Glutamatergic neuron (in vitro differentiated cells): Measurements from ENCODE around the gene MYO15B. TPM values are rescaled to one million over a fixed set of nuclear protein-coding genes. Genes with fewer than 3 reads are reported as not detected.
"Not testable (repeated sequence)": the region's sequence is repeated elsewhere in the genome, so short reads cannot be mapped to it uniquely, and the experiment has no call there.

ENCODE experiments used
- DNase-seq: peaks from one replicate; pipeline ENCODE4 v3.0.0; 2022
- H3K27ac Mint-ChIP-seq: one replicate; pipeline ENCODE4 v1.8.0; 2020; ENCODE audit warnings: mild to moderate bottlenecking, mixed read lengths, inconsistent platforms; ENCODE audit not compliant: unreplicated experiment
- H3K27me3 Mint-ChIP-seq: one replicate; pipeline ENCODE4 v1.8.0; 2020; ENCODE audit warnings: mild to moderate bottlenecking, moderate library complexity, mixed read lengths, inconsistent platforms; ENCODE audit not compliant: unreplicated experiment
- H3K36me3 Mint-ChIP-seq: one replicate; pipeline ENCODE4 v1.8.0; 2020; ENCODE audit warnings: mild to moderate bottlenecking, mixed read lengths, inconsistent platforms; ENCODE audit not compliant: unreplicated experiment
- H3K4me1 Mint-ChIP-seq: one replicate; pipeline ENCODE4 v1.8.0; 2020; ENCODE audit warnings: mild to moderate bottlenecking, low read depth, mixed read lengths, inconsistent platforms; ENCODE audit not compliant: unreplicated experiment
- H3K4me3 Mint-ChIP-seq: one replicate; pipeline ENCODE4 v1.8.0; 2020; ENCODE audit warnings: mild to moderate bottlenecking, mixed read lengths, inconsistent platforms; ENCODE audit not compliant: unreplicated experiment
- H3K9me3 Mint-ChIP-seq: one replicate; pipeline ENCODE4 v1.8.0; 2020; ENCODE audit warnings: mild to moderate bottlenecking, moderate library complexity, mixed read lengths, inconsistent platforms; ENCODE audit not compliant: unreplicated experiment
- CTCF ChIP-seq: fragments of 200-600 bp; sonication (generic); IDR thresholded peaks from one replicate; pipeline ENCODE4 v1.5.0; 2021; ENCODE audit not compliant: partially characterized antibody, unreplicated experiment
- total RNA-seq: library from RNA; stranded (reverse); fragmentation: NEBNext Ultra II Directional; extraction: Animal tissue kit (Norgen Biotek cat#: 25700); gene quantifications from one replicate; pipeline ENCODE4 v1.2.1, GENCODE V29; 2021; ENCODE audit not compliant: unreplicated experiment

The MYO15B gene
- total RNA-seq, 1 donor from 2014 or later = 82.6 TPM

GRCh38 chr17:75635610-75636202 lies 48.1 kb downstream of the MYO15B start:
- no peak overlapping the region for H3K27ac Mint-ChIP-seq
- no peaks in the 10 kb centered on the region for H3K36me3 Mint-ChIP-seq
- peak; percentile 17 for DNase-seq
- no peaks in the 10 kb centered on the region for H3K9me3 Mint-ChIP-seq
- no peak overlapping the region for H3K4me3 Mint-ChIP-seq
- H3K27me3 Mint-ChIP-seq = peaks cover 4% of the 10 kb centered on the region
- TF ChIP-seq CTCF = no peak
- H3K4me1 Mint-ChIP-seq = peaks cover 22% of the 10 kb centered on the region

GRCh38 chr17:75636381-75637142 lies 49.0 kb downstream of the MYO15B start:
- DNase-seq = peak; percentile 29
- Mint-ChIP-seq H3K36me3 (no peaks in the 10 kb centered on the region), H3K4me3 (no peak overlapping the region), H3K4me1 (peaks cover 22% of the 10 kb centered on the region), H3K9me3 (no peaks in the 10 kb centered on the region), H3K27me3 (peaks cover 4% of the 10 kb centered on the region), H3K27ac (no peak overlapping the region)
- TF ChIP-seq CTCF = no peak

GRCh38 chr17:75637143-75637538 lies 49.5 kb downstream of the MYO15B start:
- H3K4me1 Mint-ChIP-seq = peaks cover 22% of the 10 kb centered on the region
- no peak overlapping the region for H3K27ac Mint-ChIP-seq
- peaks cover 4% of the 10 kb centered on the region for H3K27me3 Mint-ChIP-seq
- no peaks in the 10 kb centered on the region for H3K36me3 Mint-ChIP-seq
- peak; percentile 10 for DNase-seq
- peaks cover 2% of the 10 kb centered on the region for H3K9me3 Mint-ChIP-seq
- no peak for TF ChIP-seq CTCF
- H3K4me3 Mint-ChIP-seq = no peak overlapping the region

GRCh38 chr17:75637551-75637950 lies 50.0 kb downstream of the MYO15B start:
- peaks cover 22% of the 10 kb centered on the region for H3K4me1 Mint-ChIP-seq
- H3K9me3 Mint-ChIP-seq = peaks cover 2% of the 10 kb centered on the region
- H3K27me3 Mint-ChIP-seq = peaks cover 4% of the 10 kb centered on the region
- H3K4me3 Mint-ChIP-seq = no peak overlapping the region
- H3K27ac Mint-ChIP-seq = no peak overlapping the region
- DNase-seq = peak; percentile 11
- no peaks in the 10 kb centered on the region for H3K36me3 Mint-ChIP-seq
- no peak for TF ChIP-seq CTCF

- not testable (repeated sequence) for H3K9me3 Mint-ChIP-seq, DNase-seq, H3K27ac Mint-ChIP-seq, H3K27me3 Mint-ChIP-seq, H3K36me3 Mint-ChIP-seq, H3K4me3 Mint-ChIP-seq
- peaks cover 22% of the 10 kb centered on the region for H3K4me1 Mint-ChIP-seq
These were observed 50.4 kb downstream of the MYO15B start for GRCh38 chr17:75638039-75638438.
